ENCODE measurements around the gene GFAP. TPM values are rescaled to one million over a fixed set of nuclear protein-coding genes. Genes with fewer than 3 reads are reported as not detected.
A peak's percentile ranks its signal among the peaks of the same experiment; 100 is the strongest.

Gene GFAP
- total RNA-seq, 1 donor from 2014 or later, result 4.2 TPM

DNA sequence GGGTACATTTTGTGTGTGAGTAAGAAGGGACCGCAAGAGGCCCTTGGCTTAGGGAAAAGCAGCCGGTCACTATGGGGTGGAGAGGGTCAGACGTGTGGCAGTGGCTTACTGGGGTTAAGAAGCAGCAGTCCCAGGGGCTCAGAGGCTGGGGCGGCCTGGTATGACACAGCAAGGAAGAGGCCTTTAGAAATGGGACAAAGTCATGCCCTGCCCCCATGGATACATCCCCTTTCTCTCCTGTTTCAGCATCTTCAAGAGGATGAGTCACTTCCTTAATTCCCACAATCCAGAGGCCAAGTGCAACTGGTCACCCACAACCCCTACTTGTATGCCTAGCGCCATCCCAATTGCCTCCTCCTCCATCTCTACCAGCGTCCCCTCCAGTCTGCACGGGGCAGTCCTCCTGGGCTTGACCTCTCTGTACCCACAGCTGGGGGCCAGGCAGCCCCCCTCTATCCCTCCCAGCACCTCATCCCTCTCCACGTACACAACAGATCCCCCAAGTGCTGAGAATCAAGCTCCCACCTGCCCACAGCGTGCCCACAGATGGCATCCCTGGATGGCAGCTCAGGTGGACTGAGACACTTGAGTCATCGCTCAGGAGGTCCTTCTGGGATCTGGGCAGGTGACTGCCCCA is 9.2 kb downstream of the GFAP start:
- DNase-seq (no peak), ATAC-seq (no peak)
- intact Hi-C loops (cut with micrococcal nuclease), result no loop called here

DNA sequence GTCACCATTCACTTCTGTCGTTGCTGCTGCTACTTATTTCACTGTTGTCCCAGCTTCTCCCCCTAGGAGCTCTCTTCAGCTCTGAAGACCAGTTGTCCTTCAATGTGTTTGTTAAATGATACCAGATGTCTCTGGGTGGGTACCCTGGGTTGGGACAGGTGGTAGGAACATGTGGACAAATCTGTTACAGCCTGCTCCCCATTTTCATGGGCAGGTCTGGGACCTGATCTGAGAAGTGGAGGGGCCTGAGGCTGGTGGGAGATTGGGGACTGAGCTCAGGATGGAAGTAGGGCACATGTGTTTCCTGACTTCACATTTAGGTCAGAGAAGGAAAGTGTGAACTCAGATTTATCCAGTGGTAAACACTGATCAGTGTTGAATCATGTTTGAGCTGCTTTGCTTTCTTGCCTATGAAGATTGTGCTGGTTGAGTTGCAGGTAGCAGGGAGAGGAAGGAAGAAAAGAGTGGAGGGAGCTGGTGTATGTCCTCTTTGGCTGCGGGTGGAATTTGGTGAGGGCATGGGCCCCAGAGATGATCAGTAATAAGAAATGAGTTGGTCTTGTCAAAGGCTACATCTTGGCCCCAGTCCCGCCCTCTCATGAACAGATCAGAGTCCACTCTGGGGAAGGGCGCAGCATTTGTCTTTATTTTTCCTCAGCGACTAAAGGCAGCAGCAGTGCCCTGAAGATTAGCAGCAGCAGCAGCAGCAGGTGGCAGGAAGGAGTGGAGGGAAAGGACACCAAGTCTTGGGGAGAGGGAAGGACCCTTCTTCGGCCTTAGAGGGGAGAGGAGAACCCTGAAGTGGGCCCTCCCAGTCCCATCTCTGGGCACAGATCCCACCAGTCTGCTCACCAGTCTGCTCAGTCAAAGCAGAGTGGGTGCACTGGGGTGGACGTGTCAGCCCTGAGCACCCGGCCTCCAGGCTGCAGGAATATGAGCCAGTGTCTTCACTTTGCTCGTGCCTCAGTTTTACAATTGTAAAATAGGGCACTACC is 10.0 kb downstream of the GFAP start:
- no peak for ATAC-seq
- intact Hi-C loops (cut with micrococcal nuclease), result no loop called here
- DNase-seq, result no peak

DNA sequence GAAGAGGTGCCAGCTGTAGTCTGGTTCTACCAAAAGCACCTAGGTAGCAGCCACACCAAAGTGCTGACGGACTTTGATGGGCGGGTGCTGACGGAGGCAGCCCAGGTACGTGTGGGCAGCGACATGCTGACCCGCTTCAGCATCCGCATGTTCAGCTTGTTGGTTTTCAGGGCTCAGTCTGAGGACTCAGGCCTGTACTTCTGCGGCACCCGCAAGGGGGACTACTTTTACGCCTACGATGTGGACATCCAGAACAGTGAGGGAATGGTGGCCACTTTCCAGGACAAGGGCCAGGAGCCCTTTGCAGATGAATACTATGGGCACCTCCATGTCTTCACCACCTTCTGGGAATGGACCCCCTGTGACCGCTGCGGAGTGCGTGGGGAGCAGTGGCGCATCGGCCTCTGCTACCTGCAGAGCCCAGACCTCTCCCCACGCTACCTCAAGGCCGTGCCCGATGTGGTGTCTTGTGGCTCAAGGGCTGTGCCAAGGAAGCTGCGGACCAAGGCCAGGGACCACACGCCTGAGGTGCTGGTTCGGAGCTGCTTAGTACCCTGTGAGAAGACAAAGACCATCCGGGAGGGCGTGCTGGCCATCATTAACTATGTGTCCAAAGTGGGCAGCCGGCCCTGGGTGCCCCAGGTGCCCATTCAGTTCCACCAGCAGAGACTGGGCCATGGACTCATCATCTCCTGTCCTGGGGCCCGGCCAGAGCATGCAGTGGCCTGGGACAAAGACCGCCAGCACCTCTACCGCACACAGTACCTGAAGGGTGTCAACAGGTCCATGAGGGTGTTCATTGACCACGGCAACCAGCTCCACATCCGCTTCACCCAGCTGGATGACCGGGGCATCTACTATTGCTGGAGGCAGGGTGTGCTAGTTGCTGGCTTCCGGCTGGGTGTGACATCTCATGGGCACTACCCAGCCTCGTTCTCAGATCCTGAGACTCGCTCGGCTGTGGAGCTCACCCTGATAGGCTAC is 11.0 kb downstream of the GFAP start:
- ATAC-seq, result no peak

DNA sequence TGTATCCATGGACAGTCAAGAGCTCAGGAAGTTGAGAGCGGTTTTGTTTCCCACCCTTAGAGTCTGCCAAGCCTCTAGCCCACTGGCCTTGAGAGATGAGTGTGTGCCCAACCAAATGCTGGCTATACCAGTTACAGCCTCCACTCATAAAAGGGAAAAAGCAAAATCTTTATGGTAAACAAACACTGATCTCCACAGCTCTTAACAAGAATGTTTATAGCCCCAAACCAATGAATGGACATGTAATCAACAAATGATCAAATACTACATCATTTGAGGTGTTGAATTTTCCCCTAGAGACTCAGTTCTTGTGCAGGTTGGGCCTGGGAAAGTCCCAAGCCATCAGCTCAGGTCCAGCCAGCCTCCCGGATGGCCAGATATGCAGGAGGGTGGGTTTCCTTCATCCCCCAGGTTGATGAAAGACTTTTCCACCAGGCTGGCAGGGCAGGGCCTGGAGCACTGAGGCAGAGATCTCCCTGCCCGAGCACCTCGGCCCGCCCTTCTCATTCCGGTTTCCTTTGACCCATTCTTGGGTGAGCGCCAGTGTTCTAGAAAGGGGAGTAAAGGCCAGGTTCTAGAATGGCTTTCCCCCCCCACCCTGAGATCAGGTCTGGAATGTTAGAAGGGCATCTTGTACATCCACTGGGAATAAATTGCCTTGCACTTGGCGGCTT is 12.2 kb downstream of the GFAP start:
- DNase-seq (no peak), ATAC-seq (no peak)
- intact Hi-C loops (cut with micrococcal nuclease), result no loop called here

More for the DNA sequence above, 11.0 kb downstream of the GFAP start:
- intact Hi-C loops (cut with micrococcal nuclease), result no loop called here
- DNase-seq, result no peak

GRCh38 chr17:44902135-44902760 is 13.1 kb downstream of the GFAP start:
- DNase-seq (no peak), ATAC-seq (no peak)
- intact Hi-C loops (cut with micrococcal nuclease), result no loop called here

DNA sequence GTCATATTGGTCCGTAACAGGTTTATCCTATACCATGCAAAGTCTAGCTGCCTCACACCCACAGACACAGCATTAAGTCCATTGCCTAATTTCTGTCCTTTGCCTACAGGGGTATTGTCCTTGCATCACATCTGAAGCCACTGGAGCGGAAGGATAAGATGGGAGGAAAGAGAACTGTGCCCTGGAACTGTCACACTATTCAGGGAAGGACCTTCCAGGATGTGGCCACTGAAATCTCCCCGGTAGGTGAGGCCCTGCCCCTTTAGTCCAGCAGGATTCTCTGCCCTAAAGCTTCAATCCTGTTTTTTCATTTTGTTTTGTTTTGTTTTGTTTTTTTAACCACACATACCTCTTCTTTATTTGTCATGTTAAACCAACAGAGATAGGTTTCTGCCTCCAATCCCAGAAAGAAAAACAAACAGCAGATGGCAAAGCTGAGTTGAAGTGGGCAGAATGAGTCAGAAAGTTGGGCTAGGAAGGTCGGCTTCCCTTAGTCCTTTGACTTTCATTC is 13.8 kb downstream of the GFAP start:
- no peak for DNase-seq
- intact Hi-C loops (cut with micrococcal nuclease), result no loop called here
- ATAC-seq, result no peak

GRCh38 chr17:44900894-44901293 is 14.4 kb downstream of the GFAP start:
- intact Hi-C loops (cut with micrococcal nuclease), result no loop called here
- DNase-seq (no peak), ATAC-seq (no peak)

DNA sequence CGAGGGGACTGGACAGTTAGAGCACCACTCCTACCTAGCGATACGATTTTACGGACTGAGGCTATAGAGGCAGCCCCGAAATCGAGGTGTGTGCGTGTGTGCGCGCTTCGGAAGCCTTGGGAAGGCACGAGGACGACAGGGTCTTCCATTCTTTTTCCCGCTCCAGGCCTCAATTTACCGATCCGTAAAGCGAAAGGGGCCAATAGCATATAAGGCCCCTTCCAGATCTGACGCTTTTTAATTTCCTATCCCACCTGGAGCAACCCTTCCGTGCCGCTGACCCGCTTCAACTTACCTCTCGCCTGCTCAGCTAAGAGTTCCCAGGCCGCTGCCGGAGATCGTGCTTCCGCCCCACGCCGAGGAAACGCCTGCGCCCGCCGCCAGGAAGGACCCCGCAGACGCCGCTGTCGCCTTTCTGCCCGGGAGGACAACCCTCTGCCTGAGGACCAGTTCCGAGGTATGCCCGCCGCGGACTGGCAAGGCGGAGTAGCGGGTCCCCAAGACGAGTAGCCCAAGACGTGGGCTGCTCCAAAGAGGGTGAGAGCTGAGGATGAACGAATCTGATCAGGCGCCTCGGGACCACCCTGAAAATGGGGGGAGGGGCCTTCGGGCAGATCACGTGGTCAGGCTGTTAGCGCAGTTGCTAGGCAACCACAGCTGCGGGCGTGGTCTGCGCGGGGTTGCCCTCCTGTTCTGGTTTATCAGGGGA is 16.1 kb downstream of the GFAP start, which contains the start of gene EFTUD2:
EFTUD2 (minus strand) TSS at position 372 of the 709 bp plus-strand sequence. CDS start 4,924 bp downstream, outside the sequence.
- intact Hi-C loops (cut with micrococcal nuclease), result no loop called here
- DNase-seq, result peak; percentile 95
- ATAC-seq, result peak; percentile 94

GRCh38 chr17:44898768-44899073 is 16.6 kb downstream of the GFAP start:
- ATAC-seq (no peak), DNase-seq (no peak)
- intact Hi-C loops (cut with micrococcal nuclease), result no loop called here

GRCh38 chr17:44894642-44895041 is 20.7 kb downstream of the GFAP start:
- no peak for ATAC-seq
- intact Hi-C loops (cut with micrococcal nuclease), result no loop called here

DNA sequence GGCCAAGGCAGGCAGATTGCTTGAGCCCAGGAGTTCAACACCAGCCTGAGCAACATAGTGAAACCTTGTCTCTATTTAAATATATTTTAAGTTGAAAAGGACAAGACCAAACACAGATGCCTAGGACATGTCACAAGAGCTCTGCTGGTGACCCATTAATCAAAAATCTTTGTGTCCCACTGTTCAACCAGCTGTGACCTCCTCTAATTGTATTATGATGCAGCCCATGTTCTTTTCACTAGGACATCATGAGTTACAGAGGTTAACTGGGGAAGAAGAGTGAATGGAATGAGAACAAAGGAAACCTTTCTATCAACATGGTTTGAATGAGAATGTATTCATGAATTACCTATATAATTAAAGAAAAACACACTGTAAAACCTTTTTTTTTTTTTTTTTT is 23.1 kb downstream of the GFAP start:
- ATAC-seq (no peak), DNase-seq (no peak)
- intact Hi-C loops (cut with micrococcal nuclease), result no loop called here

More at GRCh38 chr17:44894642-44895041, 20.7 kb downstream of the GFAP start:
- no peak for DNase-seq

GRCh38 chr17:44889003-44889402 is 26.3 kb downstream of the GFAP start:
- intact Hi-C loops (cut with micrococcal nuclease), result no loop called here
- DNase-seq (no peak), ATAC-seq (peak; percentile 67)

DNA sequence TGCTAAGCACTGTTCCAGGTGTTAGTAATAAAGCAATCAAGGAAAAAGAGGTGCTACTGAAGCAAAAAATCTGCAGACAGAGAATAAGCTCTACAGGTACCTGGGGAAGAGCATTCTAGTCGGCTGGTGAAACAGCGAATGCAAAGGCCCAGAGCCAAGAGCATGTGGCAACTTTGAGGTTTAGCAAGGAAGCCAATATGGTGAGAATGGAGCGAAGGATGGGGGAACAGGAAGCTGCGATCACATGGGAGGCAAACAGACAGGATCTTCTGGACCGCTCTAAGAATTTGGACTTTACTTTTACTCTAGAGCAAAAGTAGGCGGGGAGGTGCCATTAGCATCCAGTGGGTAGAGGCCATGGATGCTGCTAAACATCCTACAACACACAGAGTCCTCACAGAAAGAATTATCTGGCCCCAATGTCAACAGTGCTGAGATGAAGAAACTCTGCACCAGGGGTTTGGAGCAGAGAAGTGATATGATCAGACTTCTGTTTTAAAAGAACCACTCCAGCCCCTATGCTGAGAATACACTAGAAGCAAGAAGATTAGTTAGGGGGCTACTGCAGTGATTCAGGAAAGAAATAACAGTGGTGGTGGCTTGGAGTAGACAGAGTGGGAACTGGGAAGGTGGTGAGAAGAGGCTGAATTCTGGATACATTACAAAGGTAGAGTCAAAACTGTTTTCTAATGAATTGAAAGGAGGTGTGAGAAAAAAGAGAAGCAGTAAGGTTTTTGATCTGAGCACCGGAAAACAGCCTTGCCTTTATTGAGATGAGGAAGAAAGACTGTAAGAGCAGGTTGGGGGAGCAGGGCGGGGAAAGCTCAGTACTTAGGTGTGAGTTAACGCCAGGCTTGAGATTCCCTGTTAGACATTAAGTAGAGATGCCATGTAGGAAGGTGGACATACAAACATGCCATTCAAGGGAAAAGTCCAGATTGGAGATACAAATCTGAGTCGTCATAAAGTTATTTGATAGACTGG is 27.0 kb downstream of the GFAP start:
- no peak for DNase-seq
- no peak for ATAC-seq
- intact Hi-C loops (cut with micrococcal nuclease), result no loop called here

- intact Hi-C loops (cut with micrococcal nuclease), result no loop called here
- no peak for DNase-seq
- no peak for ATAC-seq
Observed at GRCh38 chr17:44887016-44887415, 28.3 kb downstream of the GFAP start.

GRCh38 chr17:44884941-44885340 is 30.4 kb downstream of the GFAP start:
- intact Hi-C loops (cut with micrococcal nuclease), result no loop called here
- ATAC-seq, result no peak
- no peak for DNase-seq

GRCh38 chr17:44881145-44881544 is 34.2 kb downstream of the GFAP start:
- DNase-seq, result no peak
- ATAC-seq, result no peak
- intact Hi-C loops (cut with micrococcal nuclease), result no loop called here
